Neuron (in vitro differentiated cells): Measurements from ENCODE around the gene MAP3K9.

ENCODE experiments used
- H2AFZ ChIP-seq: one replicate; pipeline ENCODE4 v1.6.1; 2013; ENCODE audit warnings: low read depth, mild to moderate bottlenecking, inconsistent platforms, low read length, moderate library complexity
- H3K27me3 ChIP-seq: one replicate; pipeline ENCODE4 v1.6.1; 2013; ENCODE audit warnings: low read length; ENCODE audit not compliant: insufficient read depth
- H3K36me3 ChIP-seq: one replicate; pipeline ENCODE4 v1.6.1; 2013; ENCODE audit warnings: low read length; ENCODE audit not compliant: insufficient read depth
- H3K4me1 ChIP-seq: one replicate; pipeline ENCODE4 v1.6.1; 2013; ENCODE audit warnings: low read length; ENCODE audit not compliant: insufficient read depth
- H3K4me3 ChIP-seq: 2 replicates; pipeline ENCODE4 v1.5.1; 2013; ENCODE audit warnings: mild to moderate bottlenecking, low read length, moderate library complexity
- H3K9me3 ChIP-seq: one replicate; pipeline ENCODE4 v1.6.1; 2013; ENCODE audit warnings: low read length

MAP3K9 gene

GRCh38 chr14:70724110-70724509 lies 85.2 kb downstream of the MAP3K9 start:
- Histone ChIP-seq H3K36me3 (no peaks in the 10 kb centered on the region), H2AFZ (no peak overlapping the region), H3K27me3 (no peaks in the 10 kb centered on the region), H3K9me3 (no peaks in the 10 kb centered on the region), H3K4me1 (no peaks in the 10 kb centered on the region), H3K4me3 (no peak overlapping the region)

GRCh38 chr14:70723276-70723675 lies 86.0 kb downstream of the MAP3K9 start:
- Histone ChIP-seq H3K27me3 (no peaks in the 10 kb centered on the region), H2AFZ (no peak overlapping the region), H3K4me3 (no peak overlapping the region), H3K4me1 (no peaks in the 10 kb centered on the region), H3K36me3 (no peaks in the 10 kb centered on the region), H3K9me3 (no peaks in the 10 kb centered on the region)

- Histone ChIP-seq H2AFZ (no peak overlapping the region), H3K4me1 (no peaks in the 10 kb centered on the region), H3K9me3 (no peaks in the 10 kb centered on the region), H3K4me3 (no peak overlapping the region), H3K27me3 (no peaks in the 10 kb centered on the region), H3K36me3 (no peaks in the 10 kb centered on the region)
Observed at GRCh38 chr14:70722418-70722817, 86.9 kb downstream of the MAP3K9 start.

GRCh38 chr14:70721542-70721941 lies 87.8 kb downstream of the MAP3K9 start:
- no peaks in the 10 kb centered on the region for H3K36me3 ChIP-seq
- no peak overlapping the region for H2AFZ ChIP-seq
- H3K4me1 ChIP-seq = no peaks in the 10 kb centered on the region
- H3K27me3 ChIP-seq = no peaks in the 10 kb centered on the region
- H3K9me3 ChIP-seq = no peaks in the 10 kb centered on the region
- no peak overlapping the region for H3K4me3 ChIP-seq

GRCh38 chr14:70718383-70719118 lies 90.8 kb downstream of the MAP3K9 start:
- Histone ChIP-seq H2AFZ (no peak overlapping the region), H3K9me3 (no peaks in the 10 kb centered on the region), H3K27me3 (no peaks in the 10 kb centered on the region), H3K36me3 (no peaks in the 10 kb centered on the region), H3K4me3 (no peak overlapping the region), H3K4me1 (peaks cover 2% of the 10 kb centered on the region)

GRCh38 chr14:70716958-70717357 lies 92.4 kb downstream of the MAP3K9 start:
- no peak overlapping the region for H2AFZ ChIP-seq
- H3K4me3 ChIP-seq = no peak overlapping the region
- H3K4me1 ChIP-seq = peaks cover 6% of the 10 kb centered on the region
- H3K9me3 ChIP-seq = no peaks in the 10 kb centered on the region
- H3K27me3 ChIP-seq = no peaks in the 10 kb centered on the region
- H3K36me3 ChIP-seq = no peaks in the 10 kb centered on the region

- no peaks in the 10 kb centered on the region for H3K9me3 ChIP-seq
- H3K4me3 ChIP-seq = no peak overlapping the region
- H3K36me3 ChIP-seq = no peaks in the 10 kb centered on the region
- H3K4me1 ChIP-seq = peaks cover 6% of the 10 kb centered on the region
- H2AFZ ChIP-seq = no peak overlapping the region
- no peaks in the 10 kb centered on the region for H3K27me3 ChIP-seq
Observed at GRCh38 chr14:70716483-70716882, 92.8 kb downstream of the MAP3K9 start.

GRCh38 chr14:70714055-70714550 lies 95.2 kb downstream of the MAP3K9 start:
- Histone ChIP-seq H3K9me3 (no peaks in the 10 kb centered on the region), H3K36me3 (no peaks in the 10 kb centered on the region), H3K27me3 (no peaks in the 10 kb centered on the region), H2AFZ (peak overlapping the region; percentile 91), H3K4me1 (peaks cover 6% of the 10 kb centered on the region), H3K4me3 (no peak overlapping the region)

- no peaks in the 10 kb centered on the region for H3K36me3 ChIP-seq
- no peaks in the 10 kb centered on the region for H3K27me3 ChIP-seq
- peak overlapping the region; percentile 91 for H2AFZ ChIP-seq
- peaks cover 6% of the 10 kb centered on the region for H3K4me1 ChIP-seq
- no peak overlapping the region for H3K4me3 ChIP-seq
- H3K9me3 ChIP-seq = no peaks in the 10 kb centered on the region
Observed at GRCh38 chr14:70713511-70713916, 95.8 kb downstream of the MAP3K9 start.

GRCh38 chr14:70713096-70713495 lies 96.2 kb downstream of the MAP3K9 start:
- peak overlapping the region; percentile 91 for H2AFZ ChIP-seq
- no peak overlapping the region for H3K4me3 ChIP-seq
- H3K9me3 ChIP-seq = no peaks in the 10 kb centered on the region
- H3K36me3 ChIP-seq = no peaks in the 10 kb centered on the region
- H3K27me3 ChIP-seq = no peaks in the 10 kb centered on the region
- peaks cover 6% of the 10 kb centered on the region for H3K4me1 ChIP-seq

GRCh38 chr14:70711451-70711850 lies 97.9 kb downstream of the MAP3K9 start:
- Histone ChIP-seq H3K36me3 (no peaks in the 10 kb centered on the region), H2AFZ (no peak overlapping the region), H3K4me1 (peaks cover 6% of the 10 kb centered on the region), H3K27me3 (no peaks in the 10 kb centered on the region), H3K4me3 (no peak overlapping the region), H3K9me3 (no peaks in the 10 kb centered on the region)

GRCh38 chr14:70709726-70710382 lies 99.5 kb downstream of the MAP3K9 start:
- peaks cover 6% of the 10 kb centered on the region for H3K4me1 ChIP-seq
- no peaks in the 10 kb centered on the region for H3K36me3 ChIP-seq

GRCh38 chr14:70708717-70709570 lies 100.4 kb downstream of the MAP3K9 start:
- H3K36me3 ChIP-seq = no peaks in the 10 kb centered on the region
- H3K9me3 ChIP-seq = no peaks in the 10 kb centered on the region
- no peak overlapping the region for H3K4me3 ChIP-seq
- no peaks in the 10 kb centered on the region for H3K27me3 ChIP-seq
- H3K4me1 ChIP-seq = peaks cover 6% of the 10 kb centered on the region
- no peak overlapping the region for H2AFZ ChIP-seq

More at GRCh38 chr14:70709726-70710382, 99.5 kb downstream of the MAP3K9 start:
- Histone ChIP-seq H3K27me3 (no peaks in the 10 kb centered on the region), H3K4me3 (no peak overlapping the region), H2AFZ (no peak overlapping the region), H3K9me3 (no peaks in the 10 kb centered on the region)
